Parathyroid adenoma (tissue), 2 donors: ENCODE results near the gene ZNF503.
"Not testable (repeated sequence)": the region's sequence is repeated elsewhere in the genome, so short reads cannot be mapped to it uniquely, and the experiment has no call there.

Source experiments
- H2AFZ ChIP-seq: fragments of 300-600 bp; sonication (generic); one replicate; pipeline ENCODE4 v1.7.0; 2017; ENCODE audit warnings: antibody characterized with exemption, mild to moderate bottlenecking
- H3K27ac ChIP-seq: fragments of 300-600 bp; sonication (generic); one replicate; pipeline ENCODE4 v1.7.0; 2017
- H3K27me3 ChIP-seq: fragments of 300-600 bp; sonication (generic); one replicate; pipeline ENCODE4 v1.7.0; 2017; ENCODE audit warnings: low read length; ENCODE audit not compliant: control insufficient read depth, insufficient read depth
- H3K36me3 ChIP-seq: fragments of 300-600 bp; sonication (generic); one replicate; pipeline ENCODE4 v1.7.0; 2017; ENCODE audit warnings: low read length; ENCODE audit not compliant: control insufficient read depth, insufficient read depth
- H3K4me1 ChIP-seq: fragments of 300-600 bp; sonication (generic); one replicate; pipeline ENCODE4 v1.7.0; 2017; ENCODE audit warnings: control low read depth
- H3K4me2 ChIP-seq: fragments of 300-600 bp; sonication (generic); one replicate; pipeline ENCODE4 v1.7.0; 2017; ENCODE audit warnings: low read length
- H3K4me3 ChIP-seq: fragments of 300-600 bp; sonication (generic); one replicate; pipeline ENCODE4 v1.7.0; 2017; ENCODE audit warnings: low read depth, low read length
- H3K79me2 ChIP-seq: fragments of 300-600 bp; sonication (generic); one replicate; pipeline ENCODE4 v1.7.0; 2017; ENCODE audit warnings: control low read depth
- H3K9ac ChIP-seq: fragments of 300-600 bp; sonication (generic); one replicate; pipeline ENCODE4 v1.7.0; 2017; ENCODE audit warnings: mild to moderate bottlenecking
- H3K9me3 ChIP-seq: fragments of 300-600 bp; sonication (generic); one replicate; pipeline ENCODE4 v1.7.0; 2017; ENCODE audit warnings: low read length; ENCODE audit not compliant: control insufficient read depth
- CTCF ChIP-seq: fragments of 300-600 bp; sonication (generic); IDR thresholded peaks from one replicate; pipeline ENCODE4 v1.7.0; 2017; ENCODE audit warnings: antibody characterized with exemption, mild to moderate bottlenecking
- donor health status: primary hyperparathyroidism.

ZNF503 gene

GRCh38 chr10:75379212-75379724, 22.3 kb downstream of the ZNF503 start:
- Histone ChIP-seq H3K9me3 (no peaks in the 10 kb centered on the region), H3K9ac (no peak overlapping the region), H3K27ac (no peak overlapping the region), H2AFZ (no peak overlapping the region), H3K79me2 (no peaks in the 10 kb centered on the region), H3K27me3 (no peaks in the 10 kb centered on the region), H3K4me2 (no peak overlapping the region), H3K36me3 (no peaks in the 10 kb centered on the region), H3K4me3 (no peak overlapping the region), H3K4me1 (no peaks in the 10 kb centered on the region)
- TF ChIP-seq CTCF = no peak

- no peak for TF ChIP-seq CTCF
- H3K4me3 ChIP-seq = no peak overlapping the region
- H3K9me3 ChIP-seq = no peaks in the 10 kb centered on the region
- no peaks in the 10 kb centered on the region for H3K4me1 ChIP-seq
- no peak overlapping the region for H3K9ac ChIP-seq
- H3K79me2 ChIP-seq = no peaks in the 10 kb centered on the region
- H3K27ac ChIP-seq = no peak overlapping the region
- H2AFZ ChIP-seq = no peak overlapping the region
- no peak overlapping the region for H3K4me2 ChIP-seq
- no peaks in the 10 kb centered on the region for H3K27me3 ChIP-seq
- H3K36me3 ChIP-seq = no peaks in the 10 kb centered on the region
Observed at GRCh38 chr10:75378379-75378778, 23.2 kb downstream of the ZNF503 start.

- Histone ChIP-seq H3K36me3 (no peaks in the 10 kb centered on the region), H2AFZ (no peak overlapping the region), H3K4me3 (no peak overlapping the region), H3K79me2 (no peaks in the 10 kb centered on the region), H3K27ac (no peak overlapping the region), H3K9me3 (no peaks in the 10 kb centered on the region), H3K27me3 (no peaks in the 10 kb centered on the region), H3K4me1 (no peaks in the 10 kb centered on the region), H3K9ac (no peak overlapping the region), H3K4me2 (no peak overlapping the region)
- TF ChIP-seq CTCF = no peak
Observed at GRCh38 chr10:75377869-75378268, 23.7 kb downstream of the ZNF503 start.

GRCh38 chr10:75375838-75376237, 25.7 kb downstream of the ZNF503 start:
- no peaks in the 10 kb centered on the region for H3K4me1 ChIP-seq
- H3K4me3 ChIP-seq = no peak overlapping the region
- H3K9me3 ChIP-seq = no peaks in the 10 kb centered on the region
- no peaks in the 10 kb centered on the region for H3K36me3 ChIP-seq
- H3K79me2 ChIP-seq = no peaks in the 10 kb centered on the region
- no peak for TF ChIP-seq CTCF
- H3K4me2 ChIP-seq = no peak overlapping the region
- H2AFZ ChIP-seq = no peak overlapping the region
- H3K27me3 ChIP-seq = no peaks in the 10 kb centered on the region
- no peak overlapping the region for H3K9ac ChIP-seq
- H3K27ac ChIP-seq = no peak overlapping the region

GRCh38 chr10:75371010-75371409, 30.6 kb downstream of the ZNF503 start:
- Histone ChIP-seq H3K79me2 (no peaks in the 10 kb centered on the region), H2AFZ (no peak overlapping the region), H3K27me3 (no peaks in the 10 kb centered on the region), H3K4me2 (no peak overlapping the region), H3K4me3 (no peak overlapping the region), H3K27ac (no peak overlapping the region), H3K36me3 (no peaks in the 10 kb centered on the region), H3K9me3 (no peaks in the 10 kb centered on the region), H3K9ac (no peak overlapping the region), H3K4me1 (no peaks in the 10 kb centered on the region)
- TF ChIP-seq CTCF = no peak

- H3K9ac ChIP-seq, H3K4me2 ChIP-seq, H3K79me2 ChIP-seq, H3K36me3 ChIP-seq, H3K4me1 ChIP-seq, H3K4me3 ChIP-seq, H3K27me3 ChIP-seq, H3K27ac ChIP-seq, H2AFZ ChIP-seq, H3K9me3 ChIP-seq: not testable (repeated sequence)
Observed at GRCh38 chr10:75369838-75370237, 31.7 kb downstream of the ZNF503 start.
